KBM-7 (cell line): Measurements from ENCODE around the gene LCORL.
A peak's percentile ranks its signal among the peaks of the same experiment; 100 is the strongest.
"Not testable (repeated sequence)": the region's sequence is repeated elsewhere in the genome, so short reads cannot be mapped to it uniquely, and the experiment has no call there.

Source experiments
- DNase-seq: peaks from one replicate; pipeline ENCODE4 v3.0.0-alpha.2; 2015
- in situ Hi-C: fragments of 300-500 bp; cut with MboI; formaldehyde crosslinking; loops from 2 replicates; pipeline ENCODE4 v1.14.3; 2020; ENCODE audit warnings: low sequenced_read_pairs, low pct_unique_long_range_greater_than_20kb, mixed read lengths

Gene LCORL

GRCh38 chr4:18021720-18022571, at the start of gene LCORL:
TSS of gene LCORL (minus strand) at chr4:18021755. CDS start at chr4:18021751, 4 bp downstream.
- peak; percentile 97 for DNase-seq
- in situ Hi-C loops, result no loop called here

- no peak for DNase-seq
- in situ Hi-C loops, result no loop called here
Observed at GRCh38 chr4:18069810-18070209, 48.3 kb upstream of the LCORL start.

- in situ Hi-C loops, result no loop called here
Observed at GRCh38 chr4:18067031-18067430, 45.5 kb upstream of the LCORL start.

GRCh38 chr4:18063079-18063478, 41.5 kb upstream of the LCORL start:
- in situ Hi-C loops, result no loop called here
- DNase-seq, result no peak

More at GRCh38 chr4:18067031-18067430, 45.5 kb upstream of the LCORL start:
- no peak for DNase-seq

GRCh38 chr4:18057821-18058533, 36.4 kb upstream of the LCORL start:
- in situ Hi-C loops, result no loop called here
- DNase-seq, result no peak

- DNase-seq, result no peak
- in situ Hi-C loops, result no loop called here
Observed at GRCh38 chr4:18056030-18056429, 34.5 kb upstream of the LCORL start.

GRCh38 chr4:18052158-18052557, 30.6 kb upstream of the LCORL start:
- in situ Hi-C loops, result no loop called here
- no peak for DNase-seq

- DNase-seq, result no peak
- in situ Hi-C loops, result no loop called here
Observed at GRCh38 chr4:18051281-18051680, 29.7 kb upstream of the LCORL start.

GRCh38 chr4:18050448-18050847, 28.9 kb upstream of the LCORL start:
- in situ Hi-C loops, result no loop called here

GRCh38 chr4:18049446-18049845, 27.9 kb upstream of the LCORL start:
- in situ Hi-C loops, result no loop called here

More at GRCh38 chr4:18050448-18050847, 28.9 kb upstream of the LCORL start:
- no peak for DNase-seq

GRCh38 chr4:18042754-18043153, 21.2 kb upstream of the LCORL start:
- in situ Hi-C loops, result no loop called here
- DNase-seq, result no peak

More at GRCh38 chr4:18049446-18049845, 27.9 kb upstream of the LCORL start:
- no peak for DNase-seq

- no peak for DNase-seq
- in situ Hi-C loops, result no loop called here
Observed at GRCh38 chr4:18042012-18042411, 20.5 kb upstream of the LCORL start.

- no peak for DNase-seq
- in situ Hi-C loops, result no loop called here
Observed at GRCh38 chr4:18041114-18041513, 19.6 kb upstream of the LCORL start.

GRCh38 chr4:18039113-18039512, 17.6 kb upstream of the LCORL start:
- DNase-seq, result no peak
- in situ Hi-C loops, result no loop called here

- in situ Hi-C loops, DNase-seq: not testable (repeated sequence)
Observed at GRCh38 chr4:18036369-18036768, 14.8 kb upstream of the LCORL start.

- in situ Hi-C loops, result no loop called here
- DNase-seq, result no peak
Observed at GRCh38 chr4:18034099-18034498, 12.5 kb upstream of the LCORL start.

- no peak for DNase-seq
- in situ Hi-C loops, result no loop called here
Observed at GRCh38 chr4:18033111-18034085, 11.8 kb upstream of the LCORL start.

GRCh38 chr4:18025288-18025687, 3.7 kb upstream of the LCORL start:
- peak; percentile 11 for DNase-seq
- in situ Hi-C loops, result no loop called here

- in situ Hi-C loops, result no loop called here
- DNase-seq, result no peak
Observed at GRCh38 chr4:18022572-18023050, 1.1 kb upstream of the LCORL start.
